HG02623 (cell line): ENCODE results near the gene KISS1R.
"Not testable (repeated sequence)": the region's sequence is repeated elsewhere in the genome, so short reads cannot be mapped to it uniquely, and the experiment has no call there.

Experiments used
- ATAC-seq: cut with Tn5 transposase; IDR thresholded peaks from one replicate; pipeline ENCODE4 v1.9.1; 2021; ENCODE audit warnings: moderate library complexity; ENCODE audit not compliant: unreplicated experiment

Gene KISS1R

GRCh38 chr19:881385-882071 lies 35.6 kb upstream of the KISS1R start:
- ATAC-seq: no peak

- no peak for ATAC-seq
Observed at GRCh38 chr19:882871-883497, 34.1 kb upstream of the KISS1R start.

DNA sequence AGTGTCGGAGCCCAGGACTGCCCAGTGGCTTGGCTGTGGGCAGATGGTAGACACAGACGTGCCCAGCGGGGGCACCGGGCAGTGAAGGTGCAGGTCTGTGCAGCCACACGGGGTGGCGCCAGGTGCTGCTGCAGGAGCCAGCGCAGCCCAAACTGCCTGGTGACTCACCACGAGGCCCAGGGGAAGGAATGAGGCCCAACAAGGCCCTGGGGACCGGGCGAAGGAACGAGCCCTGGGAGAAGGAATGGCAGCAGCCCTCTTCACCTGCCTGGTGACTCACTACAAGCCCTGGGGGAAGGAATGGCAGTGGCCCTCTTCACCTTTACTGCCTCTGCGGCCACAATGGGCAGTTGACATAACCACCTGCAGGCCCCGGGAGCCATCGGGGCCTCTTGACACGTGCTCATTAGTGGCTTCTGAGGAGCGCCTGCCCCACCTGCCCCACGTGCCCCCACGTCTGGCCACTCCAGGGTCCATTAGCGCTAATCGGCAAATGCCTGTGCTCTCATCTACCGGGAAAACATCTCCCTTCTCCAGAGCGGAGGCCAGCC lies 33.4 kb upstream of the KISS1R start:
- no peak for ATAC-seq

DNA sequence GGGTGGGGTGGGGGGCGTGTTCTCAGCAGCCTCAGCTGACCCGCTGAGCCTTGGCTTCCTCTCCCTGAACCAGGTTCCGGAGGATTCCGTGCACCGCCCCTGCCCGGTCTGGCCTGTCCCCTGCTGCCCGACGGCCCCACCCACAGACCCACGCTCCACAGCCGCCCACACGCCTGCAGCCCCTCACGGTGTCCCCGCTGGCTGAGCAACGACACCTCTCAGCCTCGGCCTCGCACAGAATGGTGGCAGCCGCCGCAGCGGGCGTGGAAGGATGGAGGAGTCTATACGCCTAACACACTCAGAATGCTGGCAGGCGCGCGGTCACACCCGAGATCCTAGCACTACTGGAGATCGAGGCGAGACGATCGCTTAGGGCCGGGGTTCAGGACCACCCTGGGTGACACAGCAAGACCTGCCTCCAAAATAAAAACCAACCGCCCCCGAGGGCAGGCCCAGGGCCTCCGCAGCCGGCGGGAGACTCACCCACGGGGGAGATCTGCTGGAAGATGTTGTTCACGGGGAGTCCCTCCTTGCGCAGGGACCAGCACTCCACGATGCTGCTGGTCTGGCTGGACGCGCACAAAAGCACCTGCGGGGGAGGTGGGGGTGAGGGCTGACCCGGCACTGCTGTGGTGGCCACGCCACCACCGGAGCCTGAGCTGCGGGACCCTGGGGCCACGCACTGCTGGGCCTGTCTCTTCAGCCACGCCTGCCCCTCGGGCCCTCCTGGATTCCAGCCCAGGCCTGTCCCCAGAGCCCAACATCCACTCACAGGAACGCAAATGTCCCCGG lies 32.5 kb upstream of the KISS1R start:
- ATAC-seq: no peak

- no peak for ATAC-seq
Observed at GRCh38 chr19:885536-886224, 31.5 kb upstream of the KISS1R start.

- ATAC-seq: no peak
Observed at GRCh38 chr19:887072-887471, 30.1 kb upstream of the KISS1R start.

DNA sequence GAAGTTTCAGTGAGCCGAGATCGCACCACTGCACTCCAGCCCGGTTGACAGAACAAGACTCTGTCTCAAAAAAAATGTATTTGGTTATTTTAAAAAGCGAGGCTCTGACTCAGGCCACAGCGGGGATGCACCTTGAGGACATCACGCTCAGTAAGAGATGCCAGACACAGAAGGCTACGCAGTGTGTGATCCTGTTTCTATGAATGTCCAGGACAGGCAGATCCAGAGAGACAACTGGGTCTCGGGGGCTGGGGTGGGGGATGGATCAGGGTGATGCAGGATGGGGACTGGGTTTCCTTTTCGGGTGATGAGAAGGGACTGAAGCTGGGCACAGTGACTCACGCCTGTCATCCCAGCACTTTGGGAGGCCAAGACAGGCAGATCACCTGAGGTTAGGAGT lies 29.5 kb upstream of the KISS1R start:
- ATAC-seq: no peak

DNA sequence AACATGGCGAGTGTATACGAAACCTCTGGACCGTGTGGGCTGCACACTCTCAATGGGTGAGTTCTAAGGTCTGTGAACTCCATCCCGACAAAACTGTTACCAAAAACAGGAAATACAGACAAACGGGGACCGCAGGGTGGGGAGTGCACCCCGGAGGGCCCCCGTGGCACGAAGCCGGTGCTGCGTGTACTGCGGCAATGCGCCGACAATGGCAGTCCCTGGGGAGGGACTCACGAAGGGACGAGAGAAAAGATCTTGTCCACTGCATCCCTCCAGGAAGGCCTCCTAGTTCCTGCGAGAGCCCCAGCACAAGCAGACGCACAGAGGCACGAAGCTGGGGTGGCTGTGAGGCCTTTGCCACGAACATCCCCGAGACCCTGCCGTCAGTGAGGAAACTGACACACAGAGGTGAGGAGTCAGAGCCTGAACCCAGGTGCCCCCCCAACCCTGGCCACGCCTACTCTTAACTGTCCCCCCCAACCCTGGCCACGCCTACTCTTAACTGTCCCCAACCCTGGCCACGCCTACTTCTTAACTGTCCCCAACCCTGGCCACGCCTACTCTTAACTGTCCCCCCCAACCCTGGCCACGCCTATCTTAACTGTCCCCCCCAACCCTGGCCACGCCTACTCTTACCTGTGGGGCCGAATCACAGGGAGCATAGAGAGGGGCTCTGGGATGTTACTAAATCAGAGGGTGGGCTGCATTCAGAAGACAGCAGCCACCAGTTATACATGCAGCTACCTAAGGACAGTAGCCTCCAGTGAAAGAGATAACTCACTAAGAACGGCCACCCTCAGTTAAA lies 28.4 kb upstream of the KISS1R start:
- ATAC-seq: no peak

DNA sequence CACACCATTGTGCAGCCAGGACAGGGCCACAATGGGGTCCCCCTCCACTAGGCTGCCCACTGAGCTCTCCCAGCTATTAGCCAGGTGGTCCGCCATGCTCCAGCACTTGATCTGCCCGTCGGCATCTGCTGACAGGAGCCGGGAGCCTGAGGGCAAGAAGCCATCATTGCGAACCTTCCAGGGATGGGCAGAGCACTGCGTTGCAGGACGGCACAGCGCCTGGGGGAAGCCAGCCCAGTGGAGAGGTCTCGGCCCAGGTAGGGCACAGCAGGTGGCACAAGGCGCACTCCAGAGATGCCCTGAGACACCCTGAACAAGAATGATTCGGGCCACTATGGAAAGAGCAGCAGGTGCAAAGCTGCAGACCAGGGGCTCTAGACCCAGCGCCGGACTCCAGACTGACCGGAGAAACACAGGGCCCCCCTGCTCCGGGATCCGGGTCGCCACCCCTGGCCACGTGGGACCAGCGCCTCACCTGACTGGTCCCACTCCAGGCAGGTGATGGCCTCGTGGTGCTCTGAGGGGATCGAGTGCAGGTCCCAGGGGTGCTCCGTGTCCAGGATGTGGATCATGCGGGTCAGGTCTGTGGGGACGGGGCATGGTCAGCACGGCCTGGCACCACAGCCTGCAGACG lies 27.4 kb upstream of the KISS1R start:
- ATAC-seq: no peak

DNA sequence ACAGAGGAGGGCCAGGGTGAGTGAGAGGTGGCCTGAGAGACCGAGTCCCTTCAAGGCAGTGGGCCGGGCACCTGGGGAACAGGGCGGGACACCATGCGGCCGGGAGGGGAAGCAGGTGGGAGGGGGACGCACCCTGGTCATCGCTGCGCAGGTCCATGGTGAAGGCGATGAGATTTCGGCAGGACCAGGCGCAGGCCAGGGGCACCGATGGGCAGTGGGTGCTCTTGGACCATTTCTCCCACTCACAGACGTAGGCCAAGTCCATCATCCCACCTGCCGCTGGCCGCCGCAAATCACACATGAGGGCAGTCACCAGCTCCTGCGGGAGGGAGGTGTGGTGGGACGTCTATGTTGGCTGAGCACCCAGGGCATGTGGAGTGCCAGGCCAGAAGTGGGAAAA lies 26.3 kb upstream of the KISS1R start:
- ATAC-seq: no peak

DNA sequence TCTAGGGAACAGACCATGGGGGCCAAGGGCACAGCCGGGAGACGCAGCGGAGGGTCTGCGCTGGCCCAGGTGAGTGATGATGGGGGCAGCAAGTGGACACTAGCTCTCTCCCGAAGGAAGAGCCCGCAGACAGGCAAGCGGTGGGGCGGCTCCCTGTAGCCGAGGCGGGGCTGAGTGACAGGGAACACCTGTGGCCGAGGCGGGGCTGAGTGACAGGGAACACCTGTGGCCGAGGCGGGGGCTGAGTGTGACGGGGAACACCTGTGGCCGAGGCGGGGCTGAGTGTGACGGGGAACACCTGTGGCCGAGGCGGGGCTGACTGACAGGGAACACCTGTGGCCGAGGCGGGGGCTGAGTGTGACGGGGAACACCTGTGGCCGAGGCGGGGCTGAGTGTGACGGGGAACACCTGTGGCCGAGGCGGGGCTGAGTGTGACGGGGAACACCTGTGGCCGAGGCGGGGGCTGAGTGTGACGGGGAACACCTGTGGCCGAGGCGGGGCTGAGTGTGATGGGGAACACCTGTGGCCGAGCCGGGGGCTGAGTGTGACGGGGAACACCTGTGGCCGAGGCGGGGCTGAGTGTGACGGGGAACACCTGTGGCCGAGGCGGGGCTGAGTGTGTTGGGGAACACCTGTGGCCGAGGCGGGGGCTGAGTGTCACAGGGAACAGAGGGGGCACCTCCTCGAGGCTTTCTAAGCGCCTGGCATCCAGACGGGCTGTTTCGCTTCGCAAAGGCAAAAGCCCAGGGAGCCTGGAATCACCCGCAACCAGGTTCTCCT lies 25.5 kb upstream of the KISS1R start:
- not testable (repeated sequence) for ATAC-seq

DNA sequence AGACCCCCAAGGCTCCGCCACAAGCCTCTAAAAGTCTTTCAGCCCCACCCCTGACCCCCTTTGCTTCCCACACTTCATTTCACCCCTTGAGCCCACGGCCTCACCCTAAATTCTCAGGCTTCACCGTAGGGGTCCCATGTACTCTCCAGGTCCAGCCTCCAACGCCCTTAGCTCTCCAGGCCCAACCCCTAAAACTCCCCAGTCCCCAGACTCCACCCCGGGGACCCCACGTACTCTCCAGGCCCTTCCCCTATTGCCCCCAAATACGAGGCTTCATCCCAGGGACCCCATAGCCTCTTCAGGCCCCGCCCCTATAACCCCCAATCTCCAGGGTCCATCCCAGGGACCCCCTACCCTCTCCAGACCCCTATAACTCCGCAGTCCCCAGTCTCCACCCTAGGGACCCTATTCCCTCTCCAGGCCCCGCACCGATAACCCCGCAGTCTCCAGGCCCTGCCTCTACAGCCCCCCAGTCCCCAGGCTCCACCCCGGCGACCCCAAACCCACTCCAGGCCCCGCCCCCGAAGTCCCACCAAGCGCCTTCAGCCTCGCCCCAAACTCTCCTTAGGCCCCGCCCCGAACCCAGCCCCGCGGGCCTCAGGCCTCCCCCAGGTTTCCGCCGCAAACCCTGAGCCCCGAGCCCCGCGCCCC lies 24.8 kb upstream of the KISS1R start:
- ATAC-seq: no peak

DNA sequence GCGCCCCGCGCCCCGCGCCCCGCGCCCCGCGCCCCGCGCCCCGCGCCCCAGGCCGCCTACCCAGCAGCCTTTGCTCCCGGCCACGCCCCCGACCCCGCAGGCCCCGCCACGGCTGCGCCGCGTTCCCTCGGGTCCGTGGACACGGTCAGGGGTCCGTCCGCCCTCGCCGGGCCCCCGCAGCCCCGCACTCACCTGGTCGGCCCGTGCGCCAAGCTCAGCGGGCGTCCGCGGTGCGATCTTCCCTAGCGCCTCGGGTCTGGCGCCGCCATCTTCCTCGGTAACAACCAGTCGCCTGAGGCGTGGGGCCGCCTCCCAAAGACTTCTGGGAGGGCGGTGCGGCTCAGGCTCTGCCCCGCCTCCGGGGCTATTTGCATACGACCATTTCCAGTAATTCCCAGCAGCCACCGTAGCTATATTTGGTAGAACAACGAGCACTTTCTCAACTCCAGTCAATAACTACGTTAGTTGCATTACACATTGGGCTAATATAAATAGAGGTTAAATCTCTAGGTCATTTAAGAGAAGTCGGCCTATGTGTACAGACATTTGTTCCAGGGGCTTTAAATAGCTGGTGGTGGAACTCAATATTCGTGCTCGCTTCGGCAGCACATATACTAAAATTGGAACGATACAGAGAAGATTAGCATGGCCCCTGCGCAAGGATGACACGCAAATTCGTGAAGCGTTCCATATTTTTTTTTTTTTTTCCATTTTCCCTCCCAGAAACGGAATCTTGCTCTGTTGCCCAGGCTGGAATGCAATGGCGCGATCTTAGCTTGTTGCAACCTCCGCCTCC lies 24.0 kb upstream of the KISS1R start, which contains the start of the genes MED16 and RNU6-9:
MED16 (minus strand) TSS at position 294 of the 796 bp plus-strand sequence. CDS start 2,056 bp downstream, outside the sequence.
RNU6-9 (plus strand) TSS at position 591 of the 796 bp plus-strand sequence.
- ATAC-seq: peak; percentile 78

DNA sequence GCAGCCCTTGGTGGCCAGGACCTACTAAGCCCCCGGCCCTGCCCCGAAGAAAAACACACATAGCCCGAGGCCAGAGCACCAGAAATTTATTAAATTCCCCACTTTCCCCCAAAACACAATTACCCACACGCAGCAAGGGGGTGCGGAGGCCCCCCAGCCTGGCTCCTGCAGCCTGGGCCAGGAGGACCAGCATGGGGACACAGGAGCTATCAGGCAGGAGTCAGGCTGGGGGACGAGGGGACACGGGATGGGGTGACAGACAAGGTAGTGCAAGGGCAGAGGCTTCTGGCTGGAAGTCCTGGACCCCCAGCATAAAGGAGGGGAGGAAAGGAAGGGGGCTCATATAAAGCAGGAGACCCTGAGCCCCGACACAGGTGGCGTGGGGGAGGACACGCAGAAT lies 20.7 kb upstream of the KISS1R start:
- ATAC-seq: no peak

GRCh38 chr19:896999-897398 lies 20.1 kb upstream of the KISS1R start:
- ATAC-seq: no peak

- ATAC-seq: no peak
Observed at GRCh38 chr19:897442-898039, 19.6 kb upstream of the KISS1R start.

- no peak for ATAC-seq
Observed at GRCh38 chr19:898663-899062, 18.5 kb upstream of the KISS1R start.
